HEK293 (cell line): ENCODE results near the gene RAP2B.

Source experiments
- CTCF ChIA-PET: fragments of 350-600 bp; formaldehyde crosslinking; extraction: SDS; loops from one replicate; lab custom pipeline; 2021; ENCODE audit warnings: antibody characterized with exemption; lab: Yijun Ruan, JAX
- POLR2A ChIA-PET: fragments of 300-600 bp; formaldehyde crosslinking; extraction: SDS; loops from one replicate; lab custom pipeline; 2020; ENCODE audit warnings: antibody characterized with exemption, inconsistent platforms; lab: Yijun Ruan, JAX
- H3K27ac ChIP-seq: fragments of 200-500 bp; sonication (Bioruptor generic); 2 replicates; pipeline ENCODE4 v1.5.1; 2014; ENCODE audit warnings: low read depth, low read length, control low read depth, inconsistent platforms; ENCODE audit errors: extremely low read depth
- H3K36me3 ChIP-seq, 2 experiments: fragments of 200-500 bp in 1 of 2; sonication (Bioruptor generic) in 1 of 2; 1 replicate in 1 of 2; 2 replicates in 1 of 2; pipeline ENCODE4 v1.5.1; 2014 to 2017; ENCODE audit warnings: inconsistent platforms in 2 of 2, low read length in 2 of 2; ENCODE audit not compliant: control insufficient read depth in 2 of 2, insufficient read depth in 1 of 2
- H3K4me1 ChIP-seq: fragments of 200-500 bp; sonication (Bioruptor generic); 2 replicates; pipeline ENCODE4 v1.5.1; 2014; ENCODE audit warnings: mild to moderate bottlenecking, low read length, inconsistent platforms; ENCODE audit not compliant: control insufficient read depth, insufficient read depth
- H3K4me3 ChIP-seq: 2 replicates; pipeline ENCODE4 v1.5.1; 2011; ENCODE audit warnings: low read depth, mild to moderate bottlenecking, control low read depth, low read length, moderate library complexity
- H3K9me3 ChIP-seq: fragments of 200-500 bp; sonication (Bioruptor generic); 2 replicates; pipeline ENCODE4 v1.5.1; 2014; ENCODE audit warnings: low read depth, low read length, inconsistent platforms; ENCODE audit not compliant: control insufficient read depth, insufficient read depth
- FEZF1 ChIP-seq: fragments of 450-650 bp; formaldehyde crosslinking; IDR thresholded peaks from 2 replicates; pipeline ENCODE4 v1.5.1; 2016; ENCODE audit warnings: missing biosample characterization, missing genetic modification characterization
- HOXD13 ChIP-seq: sonication (generic); formaldehyde crosslinking; IDR thresholded peaks from 2 replicates; pipeline ENCODE4 v1.8.0; 2022; ENCODE audit warnings: missing genetic modification reagents, borderline replicate concordance
- KLF1 ChIP-seq: fragments of 450-650 bp; formaldehyde crosslinking; IDR thresholded peaks from 2 replicates; pipeline ENCODE4 v1.5.1; 2016; ENCODE audit warnings: missing biosample characterization, missing genetic modification characterization
- MYNN ChIP-seq: fragments of 450-650 bp; formaldehyde crosslinking; IDR thresholded peaks from 2 replicates; pipeline ENCODE4 v1.5.1; 2016; ENCODE audit warnings: missing biosample characterization, missing genetic modification characterization, borderline replicate concordance
- MZF1 ChIP-seq: fragments of 450-650 bp; formaldehyde crosslinking; IDR thresholded peaks from 2 replicates; pipeline ENCODE4 v1.5.1; 2017; ENCODE audit warnings: missing biosample characterization, missing genetic modification characterization, borderline replicate concordance
- OVOL3 ChIP-seq: fragments of 450-650 bp; formaldehyde crosslinking; IDR thresholded peaks from 2 replicates; pipeline ENCODE4 v1.5.1; 2016; ENCODE audit warnings: missing biosample characterization, missing genetic modification characterization
- RBAK ChIP-seq: fragments of 450-650 bp; formaldehyde crosslinking; IDR thresholded peaks from 2 replicates; pipeline ENCODE4 v1.5.1; 2016; ENCODE audit warnings: missing biosample characterization, missing genetic modification characterization
- ZNF157 ChIP-seq: fragments of 450-650 bp; formaldehyde crosslinking; IDR thresholded peaks from 2 replicates; pipeline ENCODE4 v1.5.1; 2016; ENCODE audit warnings: missing biosample characterization, missing genetic modification characterization
- ZNF214 ChIP-seq: fragments of 450-650 bp; formaldehyde crosslinking; IDR thresholded peaks from 2 replicates; pipeline ENCODE4 v1.5.1; 2017; ENCODE audit warnings: missing biosample characterization, mild to moderate bottlenecking, missing genetic modification characterization, borderline replicate concordance
- ZNF221 ChIP-seq: fragments of 450-650 bp; formaldehyde crosslinking; IDR thresholded peaks from 2 replicates; pipeline ENCODE4 v1.5.1; 2017; ENCODE audit warnings: missing biosample characterization, missing genetic modification characterization, borderline replicate concordance
- ZNF423 ChIP-seq: fragments of 450-650 bp; formaldehyde crosslinking; IDR thresholded peaks from 2 replicates; pipeline ENCODE4 v1.5.1; 2016; ENCODE audit warnings: missing biosample characterization, missing genetic modification characterization
- ZNF426 ChIP-seq: fragments of 450-650 bp; formaldehyde crosslinking; IDR thresholded peaks from 2 replicates; pipeline ENCODE4 v1.5.1; 2017; ENCODE audit warnings: missing biosample characterization, missing genetic modification characterization, mild to moderate bottlenecking, inconsistent platforms, moderate library complexity
- ZNF473 ChIP-seq: fragments of 450-650 bp; formaldehyde crosslinking; IDR thresholded peaks from 2 replicates; pipeline ENCODE4 v1.5.1; 2017; ENCODE audit warnings: missing biosample characterization, missing genetic modification characterization
- ZNF549 ChIP-seq: fragments of 450-650 bp; IDR thresholded peaks from 2 replicates; pipeline ENCODE4 v1.5.1; 2018; ENCODE audit warnings: missing biosample characterization, missing genetic modification characterization, mild to moderate bottlenecking, inconsistent platforms, moderate library complexity
- ZNF660 ChIP-seq: fragments of 450-650 bp; IDR thresholded peaks from 2 replicates; pipeline ENCODE4 v1.5.1; 2018; ENCODE audit warnings: missing biosample characterization, mild to moderate bottlenecking, missing genetic modification characterization
- ZNF747 ChIP-seq: fragments of 450-650 bp; formaldehyde crosslinking; IDR thresholded peaks from 2 replicates; pipeline ENCODE4 v1.5.1; 2016; ENCODE audit warnings: missing biosample characterization, missing genetic modification characterization
- ZNF76 ChIP-seq: fragments of 450-650 bp; formaldehyde crosslinking; IDR thresholded peaks from 2 replicates; pipeline ENCODE4; 2016; ENCODE audit warnings: low read depth, missing biosample characterization, missing genetic modification characterization, borderline replicate concordance
- ZNF837 ChIP-seq: fragments of 450-650 bp; formaldehyde crosslinking; IDR thresholded peaks from 2 replicates; pipeline ENCODE4 v1.5.1; 2016; ENCODE audit warnings: missing biosample characterization, missing genetic modification characterization
- TF ChIP-seq, protein P1 (sequence below): fragments of 450-650 bp; formaldehyde crosslinking; IDR thresholded peaks from 2 replicates; pipeline ENCODE4 v1.5.1; 2016; ENCODE audit warnings: missing biosample characterization, missing genetic modification characterization
- TF ChIP-seq, protein P2 (sequence below): fragments of 450-650 bp; formaldehyde crosslinking; IDR thresholded peaks from 2 replicates; pipeline ENCODE4 v1.5.1; 2017; ENCODE audit warnings: missing biosample characterization, mild to moderate bottlenecking, missing genetic modification characterization, moderate library complexity
- TF ChIP-seq, protein P3 (sequence below): fragments of 450-650 bp; formaldehyde crosslinking; IDR thresholded peaks from 2 replicates; pipeline ENCODE4 v1.5.1; 2016; ENCODE audit warnings: missing biosample characterization, missing genetic modification characterization
- TF ChIP-seq, protein P4 (sequence below): fragments of 450-650 bp; formaldehyde crosslinking; IDR thresholded peaks from 2 replicates; pipeline ENCODE4 v1.5.1; 2016; ENCODE audit warnings: missing biosample characterization, missing genetic modification characterization, borderline replicate concordance

The RAP2B gene

DNA sequence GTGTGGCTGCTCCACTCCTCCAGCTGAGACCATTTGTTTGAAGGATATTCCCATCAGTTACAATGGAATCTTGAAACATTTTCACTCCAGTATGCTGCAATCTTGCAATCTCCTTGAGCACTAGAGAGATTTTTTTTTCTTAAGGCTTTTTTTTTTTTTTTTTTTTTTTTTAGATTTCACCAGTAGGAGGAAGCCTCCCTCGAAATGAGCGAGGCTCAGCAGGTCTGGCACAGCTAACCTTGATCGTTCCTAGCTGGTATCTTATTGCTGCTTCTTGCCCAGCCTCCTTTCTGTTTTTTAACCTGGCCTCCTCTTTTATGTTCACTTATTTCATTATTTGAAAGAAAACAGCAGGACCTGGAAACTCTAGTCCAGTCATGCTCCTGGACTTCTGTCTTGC, 48.1 kb downstream of the RAP2B start (continued):
- TF ChIP-seq, protein P1, sequence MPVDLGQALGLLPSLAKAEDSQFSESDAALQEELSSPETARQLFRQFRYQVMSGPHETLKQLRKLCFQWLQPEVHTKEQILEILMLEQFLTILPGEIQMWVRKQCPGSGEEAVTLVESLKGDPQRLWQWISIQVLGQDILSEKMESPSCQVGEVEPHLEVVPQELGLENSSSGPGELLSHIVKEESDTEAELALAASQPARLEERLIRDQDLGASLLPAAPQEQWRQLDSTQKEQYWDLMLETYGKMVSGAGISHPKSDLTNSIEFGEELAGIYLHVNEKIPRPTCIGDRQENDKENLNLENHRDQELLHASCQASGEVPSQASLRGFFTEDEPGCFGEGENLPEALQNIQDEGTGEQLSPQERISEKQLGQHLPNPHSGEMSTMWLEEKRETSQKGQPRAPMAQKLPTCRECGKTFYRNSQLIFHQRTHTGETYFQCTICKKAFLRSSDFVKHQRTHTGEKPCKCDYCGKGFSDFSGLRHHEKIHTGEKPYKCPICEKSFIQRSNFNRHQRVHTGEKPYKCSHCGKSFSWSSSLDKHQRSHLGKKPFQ (tag by site-specific recombination) = no peak

DNA sequence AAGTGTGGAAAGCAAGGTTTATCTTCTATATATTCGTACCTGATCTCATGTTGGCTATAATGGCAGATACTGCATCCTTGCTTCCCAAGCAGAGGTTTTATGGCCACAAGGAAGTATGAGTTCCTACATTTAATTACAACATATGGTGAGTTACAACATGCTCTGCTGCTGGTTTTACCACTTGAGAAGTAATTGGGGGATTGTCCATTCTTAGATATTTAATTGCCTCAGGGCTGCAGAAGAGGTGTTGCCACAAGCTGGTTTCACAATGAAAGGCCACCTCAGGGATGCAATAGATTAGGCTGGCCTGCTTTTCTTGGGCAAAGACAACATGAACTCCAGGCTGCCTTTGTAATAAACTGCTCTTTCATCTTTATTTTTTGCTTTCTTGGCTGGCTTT, 48.6 kb downstream of the RAP2B start:
- CTCF ChIA-PET = interaction anchor here (0.6 kb wide), 1 partner anchor 23 kb away, joined by 3 read pairs; no protein-coding TSS in a partner anchor
- TF ChIP-seq HOXD13 (CRISPR knock-in tag) = no peak
- no peak for TF ChIP-seq ZNF549 (tag by site-specific recombination)
- TF ChIP-seq ZNF214 (tag by site-specific recombination) = no peak
- TF ChIP-seq MYNN (tag by site-specific recombination) = no peak
- no peak overlapping the region for H3K4me3 ChIP-seq

DNA sequence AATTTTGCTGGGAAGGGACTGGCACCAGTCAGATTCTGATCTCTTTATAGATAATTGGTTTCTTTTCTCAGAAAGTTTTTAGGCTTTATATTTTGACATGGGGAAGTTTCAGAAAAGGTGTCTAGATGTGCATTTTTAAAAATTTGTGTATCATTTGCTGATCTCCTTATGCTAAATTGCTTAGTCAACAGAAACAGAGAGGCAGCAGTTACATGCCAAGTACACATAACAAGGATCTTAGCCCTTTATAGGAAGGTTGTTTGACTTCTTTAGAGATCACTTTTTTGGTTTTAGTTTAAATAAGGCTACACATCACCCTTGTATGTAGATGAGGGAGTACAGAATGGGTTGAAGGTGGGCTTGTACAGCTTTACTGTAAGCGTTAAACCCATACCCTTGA, 53.5 kb downstream of the RAP2B start:
- Histone ChIP-seq H3K9me3 (no peaks in the 10 kb centered on the region), H3K27ac (no peak overlapping the region), H3K4me1 (no peaks in the 10 kb centered on the region), H3K36me3 (no peaks in the 10 kb centered on the region), H3K4me3 (no peak overlapping the region)
- POLR2A ChIA-PET = no interaction called here
- CTCF ChIA-PET = no interaction called here
- no peak for TF ChIP-seq ZNF157
- no peak for TF ChIP-seq RBAK
- no peak for TF ChIP-seq FEZF1 (tag by site-specific recombination)
- TF ChIP-seq, protein P2, sequence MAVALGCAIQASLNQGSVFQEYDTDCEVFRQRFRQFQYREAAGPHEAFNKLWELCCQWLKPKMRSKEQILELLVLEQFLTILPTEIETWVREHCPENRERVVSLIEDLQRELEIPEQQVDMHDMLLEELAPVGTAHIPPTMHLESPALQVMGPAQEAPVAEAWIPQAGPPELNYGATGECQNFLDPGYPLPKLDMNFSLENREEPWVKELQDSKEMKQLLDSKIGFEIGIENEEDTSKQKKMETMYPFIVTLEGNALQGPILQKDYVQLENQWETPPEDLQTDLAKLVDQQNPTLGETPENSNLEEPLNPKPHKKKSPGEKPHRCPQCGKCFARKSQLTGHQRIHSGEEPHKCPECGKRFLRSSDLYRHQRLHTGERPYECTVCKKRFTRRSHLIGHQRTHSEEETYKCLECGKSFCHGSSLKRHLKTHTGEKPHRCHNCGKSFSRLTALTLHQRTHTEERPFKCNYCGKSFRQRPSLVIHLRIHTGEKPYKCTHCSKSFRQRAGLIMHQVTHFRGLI (tag by site-specific recombination) = no peak
- no peak for TF ChIP-seq ZNF473 (tag by site-specific recombination)
- TF ChIP-seq, protein P3, sequence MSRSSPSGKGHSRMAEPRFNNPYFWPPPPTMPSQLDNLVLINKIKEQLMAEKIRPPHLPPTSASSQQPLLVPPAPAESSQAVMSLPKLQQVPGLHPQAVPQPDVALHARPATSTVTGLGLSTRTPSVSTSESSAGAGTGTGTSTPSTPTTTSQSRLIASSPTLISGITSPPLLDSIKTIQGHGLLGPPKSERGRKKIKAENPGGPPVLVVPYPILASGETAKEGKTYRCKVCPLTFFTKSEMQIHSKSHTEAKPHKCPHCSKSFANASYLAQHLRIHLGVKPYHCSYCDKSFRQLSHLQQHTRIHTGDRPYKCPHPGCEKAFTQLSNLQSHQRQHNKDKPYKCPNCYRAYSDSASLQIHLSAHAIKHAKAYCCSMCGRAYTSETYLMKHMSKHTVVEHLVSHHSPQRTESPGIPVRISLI = no peak
- no peak for TF ChIP-seq ZNF837 (tag by site-specific recombination)
- no peak for TF ChIP-seq ZNF660
- no peak for TF ChIP-seq ZNF426 (tag by site-specific recombination)
- no peak for TF ChIP-seq OVOL3 (tag by site-specific recombination)
- TF ChIP-seq ZNF747 (tag by site-specific recombination) = no peak

More for the DNA sequence above, 48.6 kb downstream of the RAP2B start:
- no peaks in the 10 kb centered on the region for H3K9me3 ChIP-seq
- POLR2A ChIA-PET = no interaction called here
- no peaks in the 10 kb centered on the region for H3K4me1 ChIP-seq
- no peak overlapping the region for H3K27ac ChIP-seq
- H3K36me3 ChIP-seq = no peaks in the 10 kb centered on the region

DNA sequence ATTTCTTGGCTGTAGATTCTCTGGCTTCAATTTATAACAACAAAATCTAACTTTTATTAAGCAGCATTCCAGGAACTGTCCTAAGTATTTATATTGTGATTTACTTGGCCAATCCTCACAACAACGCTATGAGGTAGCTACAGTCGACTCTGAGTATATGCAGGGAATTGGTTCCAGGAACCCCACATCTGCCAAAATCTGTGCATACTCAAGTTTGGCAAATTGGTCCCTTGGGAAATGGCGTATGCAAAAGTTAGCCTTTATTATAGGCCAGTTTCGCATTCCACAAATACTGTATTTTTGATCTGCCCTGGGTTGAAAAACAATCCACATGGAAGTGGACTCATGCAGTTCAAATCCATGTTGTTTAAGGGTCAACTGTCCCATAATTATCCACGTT, 53.9 kb downstream of the RAP2B start:
- Histone ChIP-seq H3K36me3 (no peaks in the 10 kb centered on the region), H3K4me3 (no peak overlapping the region), H3K27ac (no peak overlapping the region), H3K9me3 (no peaks in the 10 kb centered on the region), H3K4me1 (no peaks in the 10 kb centered on the region)
- ChIA-PET POLR2A (no interaction called here), CTCF (no interaction called here)
- TF ChIP-seq KLF1 (tag by site-specific recombination) = no peak
- TF ChIP-seq, protein P4, sequence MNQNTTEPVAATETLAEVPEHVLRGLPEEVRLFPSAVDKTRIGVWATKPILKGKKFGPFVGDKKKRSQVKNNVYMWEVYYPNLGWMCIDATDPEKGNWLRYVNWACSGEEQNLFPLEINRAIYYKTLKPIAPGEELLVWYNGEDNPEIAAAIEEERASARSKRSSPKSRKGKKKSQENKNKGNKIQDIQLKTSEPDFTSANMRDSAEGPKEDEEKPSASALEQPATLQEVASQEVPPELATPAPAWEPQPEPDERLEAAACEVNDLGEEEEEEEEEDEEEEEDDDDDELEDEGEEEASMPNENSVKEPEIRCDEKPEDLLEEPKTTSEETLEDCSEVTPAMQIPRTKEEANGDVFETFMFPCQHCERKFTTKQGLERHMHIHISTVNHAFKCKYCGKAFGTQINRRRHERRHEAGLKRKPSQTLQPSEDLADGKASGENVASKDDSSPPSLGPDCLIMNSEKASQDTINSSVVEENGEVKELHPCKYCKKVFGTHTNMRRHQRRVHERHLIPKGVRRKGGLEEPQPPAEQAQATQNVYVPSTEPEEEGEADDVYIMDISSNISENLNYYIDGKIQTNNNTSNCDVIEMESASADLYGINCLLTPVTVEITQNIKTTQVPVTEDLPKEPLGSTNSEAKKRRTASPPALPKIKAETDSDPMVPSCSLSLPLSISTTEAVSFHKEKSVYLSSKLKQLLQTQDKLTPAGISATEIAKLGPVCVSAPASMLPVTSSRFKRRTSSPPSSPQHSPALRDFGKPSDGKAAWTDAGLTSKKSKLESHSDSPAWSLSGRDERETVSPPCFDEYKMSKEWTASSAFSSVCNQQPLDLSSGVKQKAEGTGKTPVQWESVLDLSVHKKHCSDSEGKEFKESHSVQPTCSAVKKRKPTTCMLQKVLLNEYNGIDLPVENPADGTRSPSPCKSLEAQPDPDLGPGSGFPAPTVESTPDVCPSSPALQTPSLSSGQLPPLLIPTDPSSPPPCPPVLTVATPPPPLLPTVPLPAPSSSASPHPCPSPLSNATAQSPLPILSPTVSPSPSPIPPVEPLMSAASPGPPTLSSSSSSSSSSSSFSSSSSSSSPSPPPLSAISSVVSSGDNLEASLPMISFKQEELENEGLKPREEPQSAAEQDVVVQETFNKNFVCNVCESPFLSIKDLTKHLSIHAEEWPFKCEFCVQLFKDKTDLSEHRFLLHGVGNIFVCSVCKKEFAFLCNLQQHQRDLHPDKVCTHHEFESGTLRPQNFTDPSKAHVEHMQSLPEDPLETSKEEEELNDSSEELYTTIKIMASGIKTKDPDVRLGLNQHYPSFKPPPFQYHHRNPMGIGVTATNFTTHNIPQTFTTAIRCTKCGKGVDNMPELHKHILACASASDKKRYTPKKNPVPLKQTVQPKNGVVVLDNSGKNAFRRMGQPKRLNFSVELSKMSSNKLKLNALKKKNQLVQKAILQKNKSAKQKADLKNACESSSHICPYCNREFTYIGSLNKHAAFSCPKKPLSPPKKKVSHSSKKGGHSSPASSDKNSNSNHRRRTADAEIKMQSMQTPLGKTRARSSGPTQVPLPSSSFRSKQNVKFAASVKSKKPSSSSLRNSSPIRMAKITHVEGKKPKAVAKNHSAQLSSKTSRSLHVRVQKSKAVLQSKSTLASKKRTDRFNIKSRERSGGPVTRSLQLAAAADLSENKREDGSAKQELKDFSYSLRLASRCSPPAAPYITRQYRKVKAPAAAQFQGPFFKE (tag by site-specific recombination) = no peak
- no peak for TF ChIP-seq MZF1 (tag by site-specific recombination)
- no peak for TF ChIP-seq ZNF423 (tag by site-specific recombination)
- no peak for TF ChIP-seq ZNF221 (tag by site-specific recombination)
- TF ChIP-seq ZNF76 (tag by site-specific recombination) = no peak
